ENCODE measurements around the gene PADI2.

DNA sequence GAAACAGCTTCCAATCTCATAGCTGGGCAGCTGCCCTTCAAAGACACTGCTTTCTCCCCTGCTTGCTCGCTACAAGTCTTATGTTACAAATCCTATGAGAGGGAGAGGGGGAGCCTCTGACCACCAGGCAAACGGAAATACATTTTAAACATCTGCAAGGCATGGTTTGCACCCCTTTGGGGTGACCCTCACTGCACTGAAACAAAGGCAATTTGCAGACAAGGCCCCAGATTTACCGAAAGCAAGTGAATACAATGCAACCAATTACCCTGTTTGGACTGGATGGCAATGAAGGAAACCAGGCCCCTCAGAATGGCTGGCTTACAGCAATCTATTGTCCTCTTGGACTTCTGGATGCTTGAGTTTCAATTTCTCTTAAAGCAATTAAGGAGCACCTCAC lies 95.7 kb downstream of the PADI2 start:
- TF ChIP-seq POLR2AphosphoS5 (IDR thresholded peaks at IDR 0.05; ENCODE audit: low read depth, low read length): no peak
- TF ChIP-seq POLR2A (IDR thresholded peaks at IDR 0.05; ENCODE audit: low read depth, low read length): no peak
- TF ChIP-seq PAX5 (IDR thresholded peaks at IDR 0.05; ENCODE audit: insufficient read depth, low read length, severe bottlenecking): no peak
- no peak for TF ChIP-seq TAF1 (IDR thresholded peaks at IDR 0.05; ENCODE audit: low read depth, low read length)

All from GM12891 (cell line).